HEK293 (cell line): ENCODE data around the gene CHST12.
"Not testable (repeated sequence)": the region's sequence is repeated elsewhere in the genome, so short reads cannot be mapped to it uniquely, and the experiment has no call there.

Experiments
- CTCF ChIA-PET: fragments of 350-600 bp; formaldehyde crosslinking; extraction: SDS; loops from one replicate; lab custom pipeline; 2021; ENCODE audit warnings: antibody characterized with exemption; lab: Yijun Ruan, JAX
- POLR2A ChIA-PET: fragments of 300-600 bp; formaldehyde crosslinking; extraction: SDS; loops from one replicate; lab custom pipeline; 2020; ENCODE audit warnings: antibody characterized with exemption, inconsistent platforms; lab: Yijun Ruan, JAX
- H3K27ac ChIP-seq: fragments of 200-500 bp; sonication (Bioruptor generic); 2 replicates; pipeline ENCODE4 v1.5.1; 2014; ENCODE audit warnings: low read depth, low read length, control low read depth, inconsistent platforms; ENCODE audit errors: extremely low read depth
- H3K36me3 ChIP-seq, 2 experiments: fragments of 200-500 bp in 1 of 2; sonication (Bioruptor generic) in 1 of 2; 1 replicate in 1 of 2; 2 replicates in 1 of 2; pipeline ENCODE4 v1.5.1; 2014 to 2017; ENCODE audit warnings: inconsistent platforms in 2 of 2, low read length in 2 of 2; ENCODE audit not compliant: control insufficient read depth in 2 of 2, insufficient read depth in 1 of 2
- H3K4me1 ChIP-seq: fragments of 200-500 bp; sonication (Bioruptor generic); 2 replicates; pipeline ENCODE4 v1.5.1; 2014; ENCODE audit warnings: mild to moderate bottlenecking, low read length, inconsistent platforms; ENCODE audit not compliant: control insufficient read depth, insufficient read depth
- H3K4me3 ChIP-seq: 2 replicates; pipeline ENCODE4 v1.5.1; 2011; ENCODE audit warnings: low read depth, mild to moderate bottlenecking, control low read depth, low read length, moderate library complexity
- H3K9me3 ChIP-seq: fragments of 200-500 bp; sonication (Bioruptor generic); 2 replicates; pipeline ENCODE4 v1.5.1; 2014; ENCODE audit warnings: low read depth, low read length, inconsistent platforms; ENCODE audit not compliant: control insufficient read depth, insufficient read depth
- MYNN ChIP-seq: fragments of 450-650 bp; formaldehyde crosslinking; IDR thresholded peaks from 2 replicates; pipeline ENCODE4 v1.5.1; 2016; ENCODE audit warnings: missing biosample characterization, missing genetic modification characterization, borderline replicate concordance
- MZF1 ChIP-seq: fragments of 450-650 bp; formaldehyde crosslinking; IDR thresholded peaks from 2 replicates; pipeline ENCODE4 v1.5.1; 2017; ENCODE audit warnings: missing biosample characterization, missing genetic modification characterization, borderline replicate concordance
- TSHZ1 ChIP-seq: fragments of 450-650 bp; formaldehyde crosslinking; IDR thresholded peaks from 2 replicates; pipeline ENCODE4 v1.5.1; 2016; ENCODE audit warnings: missing biosample characterization, missing genetic modification characterization, borderline replicate concordance
- ZBTB1 ChIP-seq: fragments of 450-650 bp; formaldehyde crosslinking; IDR thresholded peaks from 2 replicates; pipeline ENCODE4 v1.5.1; 2016; ENCODE audit warnings: missing biosample characterization, missing genetic modification characterization
- ZNF202 ChIP-seq: fragments of 450-650 bp; formaldehyde crosslinking; IDR thresholded peaks from 2 replicates; pipeline ENCODE4 v1.5.1; 2016; ENCODE audit warnings: missing biosample characterization, missing genetic modification characterization, borderline replicate concordance
- ZNF513 ChIP-seq: fragments of 450-650 bp; IDR thresholded peaks from 2 replicates; pipeline ENCODE4 v1.5.1; 2018; ENCODE audit warnings: missing biosample characterization, missing genetic modification characterization
- ZNF670 ChIP-seq: fragments of 450-650 bp; formaldehyde crosslinking; IDR thresholded peaks from 2 replicates; pipeline ENCODE4 v1.5.1; 2016; ENCODE audit warnings: missing biosample characterization, missing genetic modification characterization, low read depth
- ZNF747 ChIP-seq: fragments of 450-650 bp; formaldehyde crosslinking; IDR thresholded peaks from 2 replicates; pipeline ENCODE4 v1.5.1; 2016; ENCODE audit warnings: missing biosample characterization, missing genetic modification characterization
- ZNF76 ChIP-seq: fragments of 450-650 bp; formaldehyde crosslinking; IDR thresholded peaks from 2 replicates; pipeline ENCODE4; 2016; ENCODE audit warnings: low read depth, missing biosample characterization, missing genetic modification characterization, borderline replicate concordance
- ZSCAN30 ChIP-seq: fragments of 450-650 bp; IDR thresholded peaks from 2 replicates; pipeline ENCODE4 v1.5.1; 2018; ENCODE audit warnings: missing biosample characterization, mild to moderate bottlenecking, missing genetic modification characterization, moderate library complexity

The CHST12 gene

GRCh38 chr7:2374830-2375728 lies 28.3 kb upstream of the CHST12 start (continued):
- TF ChIP-seq ZNF670 (tag by site-specific recombination) (no peak), TSHZ1 (no peak), ZNF513 (tag by site-specific recombination) (no peak), MYNN (tag by site-specific recombination) (no peak), ZNF76 (tag by site-specific recombination) (no peak)

- Histone ChIP-seq H3K4me3 (no peak overlapping the region), H3K36me3 (peaks cover 26 to 94% of the 10 kb centered on the region in 2 experiments), H3K27ac (no peak overlapping the region), H3K4me1 (no peaks in the 10 kb centered on the region), H3K9me3 (no peaks in the 10 kb centered on the region)
- POLR2A ChIA-PET = interaction anchor here (0.6 to 0.7 kb wide), 2 partner anchors 16 to 29 kb away, joined by 3 to 5 read pairs; no protein-coding TSS in a partner anchor
- TF ChIP-seq MZF1 (tag by site-specific recombination) (no peak), ZNF747 (tag by site-specific recombination) (no peak), ZNF202 (tag by site-specific recombination) (no peak), ZBTB1 (tag by site-specific recombination) (no peak), ZSCAN30 (tag by site-specific recombination) (no peak)
- CTCF ChIA-PET = interaction anchor here (1.1 kb wide), 1 partner anchor 10 kb away, joined by 3 read pairs; no protein-coding TSS in a partner anchor
Measured at GRCh38 chr7:2376351-2377154, 26.9 kb upstream of the CHST12 start.

- POLR2A ChIA-PET = interaction anchor here (0.7 kb wide), 1 partner anchor 28 kb away, joined by 5 read pairs; no protein-coding TSS in a partner anchor
- H3K27ac ChIP-seq, H3K9me3 ChIP-seq, H3K4me1 ChIP-seq, H3K4me3 ChIP-seq, CTCF ChIA-PET: not testable (repeated sequence)
- H3K36me3 ChIP-seq = peaks cover 19 to 91% of the 10 kb centered on the region in 2 experiments
Measured at GRCh38 chr7:2377492-2377891, 25.9 kb upstream of the CHST12 start.

GRCh38 chr7:2378125-2378524 lies 25.3 kb upstream of the CHST12 start:
- H3K27ac ChIP-seq, H3K4me1 ChIP-seq, H3K9me3 ChIP-seq, POLR2A ChIA-PET, H3K4me3 ChIP-seq, CTCF ChIA-PET: not testable (repeated sequence)
- H3K36me3 ChIP-seq = peaks cover 14 to 88% of the 10 kb centered on the region in 2 experiments
